ENCODE results near the gene CNTFR. TPM values are rescaled to one million over a fixed set of nuclear protein-coding genes. Genes with fewer than 3 reads are reported as not detected.

CNTFR gene
- total and polyA plus RNA-seq, 7 experiments from 2014 or later = not detected

DNA sequence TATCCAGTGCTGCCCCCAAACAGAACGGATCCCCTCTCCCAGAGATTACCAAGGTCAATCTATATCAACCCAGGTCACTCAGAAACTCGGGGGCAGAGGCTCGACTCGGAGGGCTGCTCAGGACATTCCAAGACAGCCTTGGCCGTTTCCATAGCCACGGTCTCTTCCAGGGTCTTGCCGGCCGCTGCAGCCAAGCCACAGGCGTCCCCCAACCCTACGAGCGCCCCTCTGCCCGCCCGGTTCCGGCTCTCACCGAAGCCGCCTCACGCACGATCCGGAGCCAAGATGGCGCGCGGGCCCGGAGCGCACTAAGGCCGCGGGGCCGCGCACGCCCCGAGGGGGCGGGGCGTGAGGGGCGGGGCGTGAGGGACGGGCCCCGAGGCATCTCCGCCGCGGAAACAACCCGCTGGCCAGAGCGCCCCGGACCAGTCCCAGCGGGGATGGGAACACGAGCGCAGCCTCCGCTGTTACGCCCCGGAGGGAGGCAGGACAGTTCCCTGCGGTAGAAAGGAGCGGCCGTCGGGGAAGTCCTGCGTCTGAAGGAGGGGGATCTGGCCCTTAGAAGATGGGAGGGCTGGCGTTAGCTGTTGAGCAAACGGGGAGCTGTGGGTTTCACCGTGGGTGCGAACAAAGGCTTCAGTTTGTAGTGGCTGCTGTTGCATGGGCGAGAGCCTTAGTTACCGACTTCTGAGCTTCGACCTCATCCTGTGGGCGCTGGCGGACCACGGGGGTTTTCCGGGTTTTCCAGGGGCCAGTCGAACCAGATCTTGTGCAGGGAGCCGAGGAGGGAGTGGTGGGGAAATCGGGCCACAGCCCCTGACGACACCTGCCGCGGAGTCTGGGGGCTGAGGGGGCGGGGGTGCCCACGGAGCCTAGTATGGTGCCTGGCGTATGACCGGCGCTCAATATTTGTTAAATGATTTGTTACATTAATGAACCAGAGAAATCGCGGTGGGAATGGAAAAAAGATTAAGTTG is 22.6 kb upstream of the CNTFR start, which contains the start of gene RPP25L:
Gene RPP25L, minus strand, starts transcription at position 287 of the 977 bp plus-strand sequence. CDS start 801 bp downstream, outside the sequence.
- peak; percentile 96 for ATAC-seq
- CTCF ChIA-PET = interaction anchor here (0.5 to 7.5 kb wide), 10 partner anchors 8 to 90 kb away, joined by 3 to 98 read pairs (median 3); partner anchors contain the start of genes DCTN3, GALT and SIGMAR1
- DNase-seq = peak; percentile 75 to 94 (median 86)
- Histone ChIP-seq H3K4me1 (ENCODE audit: control insufficient read depth in 2 of 2, insufficient read depth in 2 of 2, low read length in 2 of 2) (peaks cover 10 to 17% of the 10 kb centered on the region in 2 donors), H3K4me3 (ENCODE audit: low read length) (peak within 1 kb of the TSS; percentile 89), H3K9me3 (ENCODE audit: control insufficient read depth in 2 of 3, low read length in 3 of 3) (no peaks in the 10 kb centered on the region), H3K27ac (ENCODE audit: low read depth, low read length) (peak within 1 kb of the TSS; percentile 87), H3K36me3 (ENCODE audit: control insufficient read depth in 2 of 3, insufficient read depth in 3 of 3, low read length in 3 of 3) (peaks cover 0 to 35% (median 0%) of the 10 kb centered on the region in 3 experiments), H3K27me3 (ENCODE audit: control insufficient read depth in 2 of 2, insufficient read depth in 2 of 2, low read length in 2 of 2) (no peaks in the 10 kb centered on the region)
- intact Hi-C loops (cut with micrococcal nuclease) = loop anchor here (1.0 to 10.0 kb wide), 15 partner anchors 8 to 795 kb away; partner anchors contain the start of genes DCTN3 (in 2 of the 2), DNAI1 (in 2 of the 2), ENHO (in 2 of the 2) and FAM219A (in 2 of the 2)
- H3K4me3 Mint-ChIP-seq = peak within 1 kb of the TSS; percentile 84 to 96 (median 90)
- H3K9me3 Mint-ChIP-seq = peaks cover 0 to 1% (median 0%) of the 10 kb centered on the region in 11 donors
- peaks cover 7 to 18% (median 8%) of the 10 kb centered on the region in 5 donors for H3K36me3 Mint-ChIP-seq
- peaks cover 6 to 28% (median 21%) of the 10 kb centered on the region in 7 donors for H3K4me1 Mint-ChIP-seq
- H3K27me3 Mint-ChIP-seq = no peaks in the 10 kb centered on the region
- peak within 1 kb of the TSS; percentile 84 to 96 (median 93) for H3K27ac Mint-ChIP-seq
- POLR2A ChIA-PET = interaction anchor here (0.7 to 3.9 kb wide), 11 partner anchors 8 to 1325 kb away, joined by 3 to 55 read pairs (median 4); partner anchors contain the start of genes DCTN3, DNAI1, FAM219A and SIGMAR1

DNA sequence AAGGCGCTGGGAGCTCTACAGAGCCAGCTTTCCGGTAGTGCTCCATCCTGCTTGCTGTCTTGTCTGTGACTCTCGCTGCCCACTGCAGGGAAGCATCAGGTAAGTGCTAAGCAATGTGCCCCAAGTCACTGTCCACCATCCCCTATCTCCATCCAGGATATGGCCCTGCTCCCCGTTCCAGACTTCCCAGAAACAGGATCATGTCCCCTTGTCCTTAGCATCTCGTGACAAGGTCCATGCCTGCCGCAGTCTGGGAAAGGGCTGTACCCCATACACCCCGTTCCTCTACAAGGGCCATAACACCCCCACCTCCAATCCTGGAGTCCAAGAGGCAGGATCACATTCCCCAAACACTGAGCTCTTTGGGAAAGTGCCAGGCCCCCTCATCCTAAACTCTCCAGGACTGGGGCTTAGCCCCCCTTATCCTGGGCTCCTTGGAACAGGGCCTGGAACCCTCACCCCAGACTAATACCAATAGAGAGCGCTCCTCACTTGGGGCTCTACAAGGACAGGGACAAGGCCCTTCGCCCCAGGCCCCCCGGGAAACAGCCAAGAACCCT is 21.8 kb upstream of the CNTFR start:
- no peaks in the 10 kb centered on the region for H3K27me3 ChIP-seq (ENCODE audit: control insufficient read depth in 2 of 2, insufficient read depth in 2 of 2, low read length in 2 of 2)
- peaks cover 0 to 28% (median 0%) of the 10 kb centered on the region in 3 experiments for H3K36me3 ChIP-seq (ENCODE audit: control insufficient read depth in 2 of 3, insufficient read depth in 3 of 3, low read length in 3 of 3)
- intact Hi-C loops (cut with micrococcal nuclease) = loop anchor here (5.0 to 10.0 kb wide), 6 partner anchors 36 to 794 kb away; partner anchors contain the start of genes GALT (in 2 of the 2), DNAJB5 (in 1 of the 2), ENHO (in 1 of the 2) and KIF24 (in 1 of the 2)
- peaks cover 10 to 17% of the 10 kb centered on the region in 2 donors for H3K4me1 ChIP-seq (ENCODE audit: control insufficient read depth in 2 of 2, insufficient read depth in 2 of 2, low read length in 2 of 2)
- H3K9me3 Mint-ChIP-seq = peaks cover 0 to 1% (median 0%) of the 10 kb centered on the region in 11 donors
- H3K27ac Mint-ChIP-seq = peak overlapping the region; percentile 84 to 96 (median 93)
- DNase-seq = peak in 1 of 9 donors; percentile 31
- peaks cover 3 to 11% (median 4%) of the 10 kb centered on the region in 5 donors for H3K36me3 Mint-ChIP-seq
- ChIA-PET POLR2A (interaction anchor here (0.9 to 3.9 kb wide), 9 partner anchors 9 to 53 kb away, joined by 3 to 55 read pairs (median 4); partner anchors contain the start of genes DCTN3, GALT and SIGMAR1), CTCF (interaction anchor here (0.6 to 7.5 kb wide), 8 partner anchors 8 to 91 kb away, joined by 3 to 98 read pairs (median 4); partner anchors contain the start of genes DCTN3, GALT and SIGMAR1)
- H3K4me3 ChIP-seq (ENCODE audit: low read length) = peak overlapping the region; percentile 89
- H3K9me3 ChIP-seq (ENCODE audit: control insufficient read depth in 2 of 3, low read length in 3 of 3) = no peaks in the 10 kb centered on the region
- peaks cover 6 to 28% (median 20%) of the 10 kb centered on the region in 7 donors for H3K4me1 Mint-ChIP-seq
- peak overlapping the region; percentile 87 for H3K27ac ChIP-seq (ENCODE audit: low read depth, low read length)
- H3K4me3 Mint-ChIP-seq = peak overlapping the region; percentile 84 to 96 (median 90)
- no peaks in the 10 kb centered on the region for H3K27me3 Mint-ChIP-seq
- ATAC-seq = peak; percentile 1

DNA sequence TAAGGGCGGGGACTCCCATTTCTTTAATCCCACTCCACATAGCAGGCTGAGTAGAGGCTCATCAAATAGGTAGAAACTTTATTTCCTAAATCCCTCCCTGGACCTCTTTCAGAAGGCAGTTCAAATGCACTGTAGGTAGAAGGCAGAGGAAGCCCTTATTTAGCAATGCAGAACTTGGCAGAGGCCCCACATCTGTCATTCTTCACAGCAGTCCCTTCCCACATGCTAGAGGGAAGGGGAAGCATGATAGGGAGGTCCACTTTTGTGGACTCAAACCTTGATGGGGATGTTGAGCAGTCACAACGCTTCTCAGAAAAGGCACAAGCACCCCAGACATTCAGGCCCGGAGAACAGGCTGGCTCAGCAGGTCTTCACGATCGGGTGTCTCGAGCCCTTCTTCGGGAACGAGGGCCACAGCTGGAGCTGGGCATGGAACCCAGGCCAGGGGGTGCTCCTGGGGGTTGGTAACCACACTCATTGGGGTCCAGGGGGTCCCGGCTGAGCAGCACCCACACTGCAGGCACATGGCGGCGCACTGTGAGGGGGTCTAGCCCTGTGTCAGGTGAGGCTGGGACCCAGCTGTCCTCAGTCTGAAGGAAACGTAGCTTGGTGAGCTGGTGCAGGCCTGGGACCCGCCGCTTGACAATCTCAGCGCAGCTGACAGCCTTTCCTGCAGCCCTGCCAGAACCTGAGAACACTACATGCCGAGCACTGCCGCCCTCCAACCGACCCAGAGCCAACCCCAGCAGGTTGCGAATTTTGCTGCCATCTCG is 21.1 kb upstream of the CNTFR start:
- H3K4me3 Mint-ChIP-seq = peak overlapping the region; percentile 25 to 96 (median 90)
- no peaks in the 10 kb centered on the region for H3K9me3 ChIP-seq (ENCODE audit: control insufficient read depth in 2 of 3, low read length in 3 of 3)
- H3K36me3 Mint-ChIP-seq = peaks cover 0 to 7% (median 0%) of the 10 kb centered on the region in 5 donors
- ChIA-PET POLR2A (interaction anchor here (0.9 to 3.9 kb wide), 6 partner anchors 10 to 37 kb away, joined by 3 to 55 read pairs (median 8); partner anchors contain the start of genes DCTN3, GALT and SIGMAR1), CTCF (interaction anchor here (0.8 to 7.5 kb wide), 7 partner anchors 10 to 92 kb away, joined by 3 to 98 read pairs (median 4); partner anchors contain the start of genes DCTN3, GALT and SIGMAR1)
- H3K27ac ChIP-seq (ENCODE audit: low read depth, low read length) = no peak overlapping the region
- intact Hi-C loops (cut with micrococcal nuclease) = loop anchor here (5.0 to 10.0 kb wide), 6 partner anchors 37 to 793 kb away; partner anchors contain the start of genes GALT (in 2 of the 2), DNAJB5 (in 1 of the 2), ENHO (in 1 of the 2) and KIF24 (in 1 of the 2)
- H3K27ac Mint-ChIP-seq = peak overlapping the region in 7 of 9 donors; percentile 1 to 93 (median 52)
- no peaks in the 10 kb centered on the region for H3K27me3 ChIP-seq (ENCODE audit: control insufficient read depth in 2 of 2, insufficient read depth in 2 of 2, low read length in 2 of 2)
- peaks cover 0 to 1% (median 0%) of the 10 kb centered on the region in 11 donors for H3K9me3 Mint-ChIP-seq
- no peaks in the 10 kb centered on the region for H3K27me3 Mint-ChIP-seq
- no peak for ATAC-seq
- no peak for DNase-seq
- H3K4me1 Mint-ChIP-seq = peaks cover 6 to 28% (median 20%) of the 10 kb centered on the region in 7 donors
- H3K4me3 ChIP-seq (ENCODE audit: low read length) = peak overlapping the region; percentile 89
- peaks cover 0 to 21% (median 0%) of the 10 kb centered on the region in 3 experiments for H3K36me3 ChIP-seq (ENCODE audit: control insufficient read depth in 2 of 3, insufficient read depth in 3 of 3, low read length in 3 of 3)
- peaks cover 10 to 17% of the 10 kb centered on the region in 2 donors for H3K4me1 ChIP-seq (ENCODE audit: control insufficient read depth in 2 of 2, insufficient read depth in 2 of 2, low read length in 2 of 2)

DNA sequence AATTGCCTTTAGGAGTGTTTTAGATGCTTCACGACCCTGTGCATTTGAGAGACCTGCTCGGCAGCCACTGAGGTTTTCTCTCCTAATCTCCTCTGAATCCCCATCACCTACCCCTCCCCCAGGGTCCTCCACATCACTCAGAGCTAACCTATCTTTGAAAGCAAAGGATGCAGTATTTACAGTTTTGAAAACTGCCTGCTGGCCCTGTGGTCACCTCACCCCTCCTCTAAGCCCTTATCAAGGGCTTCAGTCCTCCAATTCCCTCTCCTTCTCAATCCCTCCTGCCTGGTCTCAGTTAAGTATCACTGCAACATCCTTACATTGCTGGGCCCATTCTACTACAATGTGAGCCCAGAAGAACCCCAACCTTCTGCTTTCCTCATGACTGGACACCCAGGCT is 17.8 kb upstream of the CNTFR start:
- ATAC-seq (no peak), DNase-seq (no peak)
- H3K4me3 Mint-ChIP-seq = no peak overlapping the region
- ChIA-PET CTCF (no interaction called here), POLR2A (interaction anchor here (0.8 kb wide), 1 partner anchor 10 kb away, joined by 3 read pairs; no protein-coding TSS in a partner anchor)
- H3K9me3 ChIP-seq (ENCODE audit: control insufficient read depth in 2 of 3, low read length in 3 of 3) = no peaks in the 10 kb centered on the region
- H3K9me3 Mint-ChIP-seq = no peaks in the 10 kb centered on the region
- no peaks in the 10 kb centered on the region for H3K36me3 Mint-ChIP-seq
- peaks cover 6 to 19% (median 14%) of the 10 kb centered on the region in 7 donors for H3K4me1 Mint-ChIP-seq
- H3K27me3 ChIP-seq (ENCODE audit: control insufficient read depth in 2 of 2, insufficient read depth in 2 of 2, low read length in 2 of 2) = no peaks in the 10 kb centered on the region
- H3K27ac ChIP-seq (ENCODE audit: low read depth, low read length) = no peak overlapping the region
- peaks cover 0 to 10% (median 5%) of the 10 kb centered on the region in 5 donors for H3K27me3 Mint-ChIP-seq
- intact Hi-C loops (cut with micrococcal nuclease) = no loop called here
- H3K27ac Mint-ChIP-seq = no peak overlapping the region
- no peaks in the 10 kb centered on the region for H3K36me3 ChIP-seq (ENCODE audit: control insufficient read depth in 2 of 3, insufficient read depth in 3 of 3, low read length in 3 of 3)
- peaks cover 5 to 10% of the 10 kb centered on the region in 2 donors for H3K4me1 ChIP-seq (ENCODE audit: control insufficient read depth in 2 of 2, insufficient read depth in 2 of 2, low read length in 2 of 2)
- no peak overlapping the region for H3K4me3 ChIP-seq (ENCODE audit: low read length)

DNA sequence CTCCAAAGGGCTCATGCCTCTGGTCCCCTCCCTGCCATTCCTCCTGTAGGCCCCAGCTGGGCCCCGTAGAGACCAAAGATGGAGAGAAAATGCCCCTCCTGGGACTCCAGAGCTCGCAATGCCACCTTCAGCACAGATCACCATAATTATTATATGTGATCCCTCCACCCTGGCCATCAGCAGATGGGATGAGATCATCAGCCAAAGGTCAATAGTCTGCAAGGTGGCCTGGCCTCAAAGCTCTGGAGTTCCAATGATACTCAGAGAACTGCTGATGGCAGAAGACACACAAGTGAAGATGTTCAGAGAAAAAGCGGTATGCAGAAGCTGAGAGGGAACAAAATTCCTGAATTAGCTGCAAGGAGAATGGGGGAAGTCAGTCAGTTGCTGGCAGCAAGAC is 17.4 kb upstream of the CNTFR start:
- no peak overlapping the region for H3K27ac ChIP-seq (ENCODE audit: low read depth, low read length)
- Mint-ChIP-seq H3K4me1 (peaks cover 6 to 19% (median 12%) of the 10 kb centered on the region in 7 donors), H3K27ac (no peak overlapping the region), H3K4me3 (no peak overlapping the region), H3K36me3 (no peaks in the 10 kb centered on the region), H3K9me3 (no peaks in the 10 kb centered on the region), H3K27me3 (peaks cover 0 to 10% (median 5%) of the 10 kb centered on the region in 5 donors)
- POLR2A ChIA-PET = interaction anchor here (0.8 kb wide), 1 partner anchor 10 kb away, joined by 3 read pairs; no protein-coding TSS in a partner anchor
- no peak overlapping the region for H3K4me3 ChIP-seq (ENCODE audit: low read length)
- DNase-seq (no peak), ATAC-seq (no peak)
- intact Hi-C loops (cut with micrococcal nuclease) = no loop called here
- CTCF ChIA-PET = no interaction called here
- H3K36me3 ChIP-seq (ENCODE audit: control insufficient read depth in 2 of 3, insufficient read depth in 3 of 3, low read length in 3 of 3) = no peaks in the 10 kb centered on the region
- H3K9me3 ChIP-seq (ENCODE audit: control insufficient read depth in 2 of 3, low read length in 3 of 3) = no peaks in the 10 kb centered on the region
- H3K4me1 ChIP-seq (ENCODE audit: control insufficient read depth in 2 of 2, insufficient read depth in 2 of 2, low read length in 2 of 2) = peaks cover 5 to 9% of the 10 kb centered on the region in 2 donors
- H3K27me3 ChIP-seq (ENCODE audit: control insufficient read depth in 2 of 2, insufficient read depth in 2 of 2, low read length in 2 of 2) = no peaks in the 10 kb centered on the region

Data from naive thymus-derived CD4-positive, alpha-beta T cell (primary cell).